ENCODE measurements around the gene SEC14L3.
"Not testable (repeated sequence)": the region's sequence is repeated elsewhere in the genome, so short reads cannot be mapped to it uniquely, and the experiment has no call there.

SEC14L3 gene

GRCh38 chr22:30452861-30453260 is 19.0 kb downstream of the SEC14L3 start:
- TF ChIP-seq CTCF (IDR thresholded peaks at IDR 0.05; ENCODE audit: insufficient read depth, low read length) (no peak), POLR2AphosphoS5 (IDR thresholded peaks at IDR 0.05; ENCODE audit: low read depth) (no peak), GABPA (IDR thresholded peaks at IDR 0.05; ENCODE audit: low read depth) (no peak), SPI1 (IDR thresholded peaks at IDR 0.05; ENCODE audit: borderline replicate concordance, low read depth) (no peak), REST (IDR thresholded peaks at IDR 0.05; ENCODE audit: insufficient replicate concordance, low read depth) (no peak)
- DNase-seq (ENCODE audit: low read depth in 1 of 2, low spot score in 1 of 2) = no peak
- Histone ChIP-seq H3K4me3 (replicated peaks; ENCODE audit: insufficient read depth, low read length) (no peak overlapping the region), H3K27me3 (ENCODE audit: insufficient read depth, poor library complexity, severe bottlenecking) (no peaks in the 10 kb centered on the region), H3K27ac (replicated peaks) (no peak overlapping the region)

- DNase-seq (ENCODE audit: low read depth in 1 of 2, low spot score in 1 of 2); H3K27ac ChIP-seq (replicated peaks); H3K4me3 ChIP-seq (replicated peaks; ENCODE audit: insufficient read depth, low read length); H3K27me3 ChIP-seq (ENCODE audit: insufficient read depth, poor library complexity, severe bottlenecking): not testable (repeated sequence)
These were observed 20.3 kb downstream of the SEC14L3 start for GRCh38 chr22:30451488-30451887.

- no peak overlapping the region for H3K27ac ChIP-seq (replicated peaks)
- no peak for TF ChIP-seq GABPA (IDR thresholded peaks at IDR 0.05; ENCODE audit: low read depth)
- TF ChIP-seq REST (IDR thresholded peaks at IDR 0.05; ENCODE audit: insufficient replicate concordance, low read depth) = no peak
- TF ChIP-seq CTCF (IDR thresholded peaks at IDR 0.05; ENCODE audit: insufficient read depth, low read length) = no peak
- TF ChIP-seq POLR2AphosphoS5 (IDR thresholded peaks at IDR 0.05; ENCODE audit: low read depth) = no peak
- no peak for TF ChIP-seq SPI1 (IDR thresholded peaks at IDR 0.05; ENCODE audit: borderline replicate concordance, low read depth)
- no peak overlapping the region for H3K4me3 ChIP-seq (replicated peaks; ENCODE audit: insufficient read depth, low read length)
- DNase-seq (ENCODE audit: low read depth in 1 of 2, low spot score in 1 of 2) = no peak
- peaks cover 25% of the 10 kb centered on the region for H3K27me3 ChIP-seq (ENCODE audit: insufficient read depth, poor library complexity, severe bottlenecking)
These were observed 24.2 kb downstream of the SEC14L3 start for GRCh38 chr22:30447656-30448055.

- DNase-seq (ENCODE audit: low read depth in 1 of 2, low spot score in 1 of 2) = no peak
- no peak overlapping the region for H3K27ac ChIP-seq (replicated peaks)
- TF ChIP-seq REST (IDR thresholded peaks at IDR 0.05; ENCODE audit: insufficient replicate concordance, low read depth) (no peak), POLR2AphosphoS5 (IDR thresholded peaks at IDR 0.05; ENCODE audit: low read depth) (no peak), GABPA (IDR thresholded peaks at IDR 0.05; ENCODE audit: low read depth) (no peak), CTCF (IDR thresholded peaks at IDR 0.05; ENCODE audit: insufficient read depth, low read length) (no peak), SPI1 (IDR thresholded peaks at IDR 0.05; ENCODE audit: borderline replicate concordance, low read depth) (no peak)
- no peak overlapping the region for H3K4me3 ChIP-seq (replicated peaks; ENCODE audit: insufficient read depth, low read length)
- H3K27me3 ChIP-seq (ENCODE audit: insufficient read depth, poor library complexity, severe bottlenecking) = peaks cover 28% of the 10 kb centered on the region
These were observed 26.2 kb downstream of the SEC14L3 start for GRCh38 chr22:30445438-30446145.

All from HL-60 (cell line).